Adipose tissue (tissue), 3 donors: ENCODE measurements around the gene HOXA2. TPM values are rescaled to one million over a fixed set of nuclear protein-coding genes. Genes with fewer than 3 reads are reported as not detected.

Experiments
- H3K27ac ChIP-seq: one replicate; pipeline ENCODE4 v1.5.1; 2013; ENCODE audit warnings: low read depth, low read length
- WGBS, 3 donors: extraction: QIAGEN DNeasy Blood & Tissue Kit; methylation state at CpG; one replicate each; pipeline ENCODE4 v1.1.7; 2013; 5-methylcytosine and 5-hydroxymethylcytosine counted together
- polyA plus RNA-seq, 3 donors: library from polyadenylated mRNA; stranded (reverse); fragments of 200-250 nt; gene quantifications; one replicate each; pipeline ENCODE4 v1.2.3, GENCODE V29; 2013
- donor health status: healthy with polysubstance abuse.
- donor health status: Bipolar disorder and iron deficiency.
- donor health status: healthy.

Gene HOXA2
- polyA plus RNA-seq, 3 donors = 0.20 to 1.0 (median 0.92) TPM

DNA sequence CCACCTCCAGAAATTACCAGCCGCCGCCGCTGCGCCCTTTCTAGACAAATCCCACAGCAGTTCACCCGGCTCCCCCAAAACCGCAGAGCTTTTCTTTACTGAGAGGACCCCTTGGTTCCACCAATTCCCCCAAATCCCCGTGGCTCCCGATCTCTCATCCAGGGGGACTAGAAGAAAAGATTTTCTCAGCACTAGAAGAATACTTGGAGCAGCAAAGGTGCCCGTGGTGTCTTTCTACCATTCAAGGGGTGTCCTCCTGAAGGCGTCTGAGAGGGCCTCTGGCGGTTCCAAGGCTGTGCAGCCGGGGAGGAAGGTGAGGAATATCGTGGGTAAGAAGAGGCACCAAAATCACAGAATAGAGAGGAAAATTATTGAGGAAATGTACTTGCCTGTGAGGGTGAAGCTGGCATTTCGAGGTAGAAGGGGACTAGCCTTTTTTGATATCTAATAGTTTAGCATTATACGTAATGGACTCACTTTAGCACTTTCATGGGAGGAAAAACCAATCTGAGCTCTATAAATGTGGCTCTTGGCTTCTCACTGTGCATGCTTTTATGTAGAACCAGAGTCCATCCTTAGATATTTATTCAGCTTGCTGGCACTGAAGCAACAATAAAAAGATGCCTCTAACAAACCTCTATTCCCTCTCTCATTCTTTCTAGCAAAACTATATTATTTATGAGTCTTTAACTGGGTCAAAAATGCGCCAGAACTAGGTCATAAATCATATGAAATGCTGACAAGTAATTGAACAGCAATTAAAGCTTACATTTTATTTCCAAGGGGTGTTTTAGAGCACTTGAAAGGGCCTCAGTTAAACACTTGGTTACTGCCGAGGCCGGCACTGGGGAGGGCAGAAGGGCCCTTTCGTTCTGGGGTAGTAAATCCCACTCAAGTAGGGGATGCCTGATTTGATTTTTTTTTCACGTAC lies 13.8 kb upstream of the HOXA2 start:
- 39 to 53% (median 50%) methylated on average over 20 of the region's 20 CpGs for WGBS, 3 donors
- no peak overlapping the region for H3K27ac ChIP-seq

DNA sequence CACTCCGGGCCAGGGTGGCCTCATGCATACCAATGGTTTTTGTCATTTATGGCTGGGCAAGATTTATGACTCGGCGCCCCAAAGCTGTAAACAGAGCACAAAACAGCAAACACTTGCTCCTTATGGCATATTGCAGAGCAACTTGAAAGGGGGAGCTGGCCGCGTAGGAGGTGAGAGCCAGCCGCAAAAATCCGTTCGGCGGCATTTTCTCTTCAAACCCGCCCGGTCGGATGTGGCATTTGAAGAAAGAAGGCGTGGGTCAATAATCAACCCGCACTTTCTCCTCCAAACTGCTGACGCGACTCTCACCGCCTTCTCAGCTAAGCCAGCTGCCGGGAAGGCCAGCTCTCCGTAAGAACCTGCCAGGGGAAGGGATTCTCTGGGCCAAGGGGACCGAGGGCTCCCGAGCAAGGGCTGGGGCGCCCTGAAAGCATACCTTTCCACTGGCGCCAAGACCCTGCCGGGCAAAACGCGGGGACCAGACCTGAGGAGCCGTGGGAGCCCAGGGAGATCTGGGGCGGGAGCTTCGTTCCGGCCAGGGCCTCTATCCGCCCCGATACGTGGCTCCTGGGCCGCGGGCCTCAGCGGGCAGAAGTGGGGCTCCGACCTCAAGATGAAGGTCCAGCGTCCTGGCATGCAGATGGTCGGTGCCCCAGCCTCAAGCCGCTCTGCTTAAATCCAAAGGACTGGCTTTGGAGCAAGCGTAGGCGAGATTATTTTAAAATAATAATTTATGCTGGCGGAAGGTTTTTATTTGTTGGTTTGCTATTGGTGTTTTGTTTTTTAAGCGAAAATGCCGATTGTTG lies 12.9 kb upstream of the HOXA2 start:
- peak overlapping the region; percentile 87 for H3K27ac ChIP-seq
- 21 to 49% (median 46%) methylated on average over 45 of the region's 45 CpGs for WGBS, 3 donors

DNA sequence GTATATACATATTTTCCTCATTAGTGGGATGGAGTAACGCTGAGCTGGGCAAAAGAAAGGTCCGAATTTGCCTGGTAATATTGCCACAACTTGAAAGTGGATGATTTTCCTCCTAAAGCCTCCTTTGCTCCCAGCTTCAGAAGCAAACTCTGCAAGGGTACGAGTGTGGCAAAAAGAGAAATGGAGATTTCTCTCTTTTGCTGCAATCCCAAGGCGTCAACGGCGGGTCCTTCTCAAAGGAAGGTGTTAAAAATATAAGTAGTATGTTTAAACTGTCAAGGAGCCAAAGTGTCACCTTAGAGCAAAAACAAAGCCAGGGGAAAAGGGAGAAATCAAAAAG lies 12.4 kb upstream of the HOXA2 start:
- H3K27ac ChIP-seq = peak overlapping the region; percentile 87
- WGBS, 3 donors = 21 to 44% (median 39%) methylated on average over 6 of the region's 6 CpGs

DNA sequence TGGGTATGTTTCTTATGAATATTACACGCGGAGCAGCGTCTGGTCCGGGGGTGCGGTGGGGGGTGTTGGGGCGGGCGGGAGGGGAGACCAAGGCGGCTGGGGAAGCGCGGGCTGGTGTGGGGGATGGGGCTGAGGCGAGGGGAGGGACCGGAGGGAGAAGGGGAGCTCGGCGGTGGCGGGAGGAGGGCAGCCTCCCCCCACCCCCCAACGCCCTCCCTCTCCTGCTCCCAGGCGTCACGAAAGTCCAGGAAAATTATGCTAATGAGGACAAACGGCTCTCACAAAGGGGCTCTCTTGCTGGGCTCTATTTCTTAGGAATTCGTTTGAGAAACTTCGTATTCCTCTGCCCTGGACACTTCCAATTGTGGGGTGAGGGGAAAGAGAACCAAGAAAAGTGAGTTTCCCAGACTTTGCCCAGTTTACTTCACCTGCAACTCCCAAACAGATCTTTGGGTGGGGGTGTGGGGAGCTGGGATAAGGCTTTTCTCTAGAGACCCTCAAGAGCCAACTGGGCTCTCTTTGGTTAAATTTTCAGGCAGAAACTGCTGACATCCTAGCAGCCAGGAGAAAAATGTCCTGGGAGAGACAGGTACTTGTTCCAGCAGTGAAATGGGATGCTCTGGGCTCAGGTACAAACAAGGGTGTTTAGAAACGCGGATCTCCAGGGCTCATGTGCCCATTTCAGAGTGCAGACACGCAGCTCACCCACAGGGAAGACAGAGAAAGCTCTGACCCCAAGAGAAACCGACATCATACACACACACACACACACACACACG lies 11.7 kb upstream of the HOXA2 start:
- WGBS, 3 donors = 11 to 55% (median 39%) methylated on average over 18 to 26 of the region's 26 CpGs
- H3K27ac ChIP-seq = peak overlapping the region; percentile 51

DNA sequence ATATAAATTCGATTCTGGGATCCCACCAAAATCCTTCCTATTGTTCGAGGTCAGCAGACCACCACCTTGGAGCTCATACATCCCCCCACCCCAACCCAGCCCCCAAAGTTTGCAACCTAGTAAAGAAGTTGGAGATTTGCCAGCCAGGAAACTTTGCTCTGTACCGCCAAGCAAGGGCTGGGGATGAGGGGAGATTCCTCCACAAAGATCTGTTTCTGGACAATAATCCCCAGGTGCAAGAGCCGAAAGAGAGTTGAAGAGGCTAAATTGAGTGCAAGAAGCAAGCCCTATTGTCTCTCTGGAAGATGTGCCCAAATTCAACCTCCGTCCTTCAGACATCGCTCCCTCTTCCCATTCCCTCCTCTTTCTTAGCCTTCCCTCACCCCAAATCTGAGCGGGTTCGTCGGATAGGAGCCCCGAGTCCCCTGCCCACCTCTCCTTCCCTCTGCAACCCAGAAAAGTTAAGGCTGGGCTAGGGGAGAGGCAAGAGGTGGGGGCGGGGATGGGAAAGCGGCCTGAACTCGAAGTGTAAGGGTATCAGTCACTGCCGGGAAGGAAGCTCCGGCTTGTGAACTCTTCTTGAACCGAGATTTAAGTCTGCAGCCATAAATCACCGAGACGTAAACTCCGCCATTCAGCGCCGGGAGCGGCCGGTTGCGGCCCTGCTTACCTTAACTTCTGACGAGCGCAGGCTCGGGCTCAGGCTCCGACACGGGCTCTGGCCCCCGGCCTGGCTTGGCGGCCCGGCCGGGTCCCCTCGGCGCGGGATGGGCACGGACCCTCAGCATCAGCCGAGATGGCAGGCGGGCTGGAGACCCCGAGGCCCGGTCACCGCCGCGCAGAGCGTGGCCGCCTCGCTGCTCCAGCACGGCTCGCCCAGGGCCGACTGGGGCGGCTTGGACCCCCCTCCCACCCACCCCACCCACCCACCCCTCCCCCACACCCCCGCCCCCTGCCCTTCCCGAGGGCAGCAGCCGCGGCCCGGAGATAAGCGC lies 10.8 kb upstream of the HOXA2 start:
- 12 to 44% (median 42%) methylated on average over 40 to 57 of the region's 57 CpGs for WGBS, 3 donors
- H3K27ac ChIP-seq = peak overlapping the region; percentile 79

DNA sequence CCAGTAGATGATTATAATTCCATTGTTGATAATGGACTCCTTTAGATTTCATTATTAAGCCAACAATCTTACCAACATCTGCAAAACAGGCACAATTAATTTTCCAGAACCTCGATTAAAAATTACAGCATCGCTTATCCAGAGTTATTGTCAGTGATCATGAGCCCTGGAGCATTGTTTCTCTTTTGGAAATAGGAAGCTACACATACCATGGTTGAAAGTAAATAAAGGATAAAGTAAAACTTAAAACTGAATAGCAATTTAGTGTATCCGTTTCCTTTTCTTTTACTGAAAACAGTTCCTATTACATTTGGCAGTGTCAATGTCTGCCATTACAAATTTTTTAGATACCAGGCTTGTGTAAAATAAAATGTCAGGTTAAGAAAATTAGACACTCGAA lies 9.9 kb upstream of the HOXA2 start:
- H3K27ac ChIP-seq = no peak overlapping the region
- WGBS, 3 donors = 32 to 41% (median 41%) methylated on average over 4 of the region's 4 CpGs

DNA sequence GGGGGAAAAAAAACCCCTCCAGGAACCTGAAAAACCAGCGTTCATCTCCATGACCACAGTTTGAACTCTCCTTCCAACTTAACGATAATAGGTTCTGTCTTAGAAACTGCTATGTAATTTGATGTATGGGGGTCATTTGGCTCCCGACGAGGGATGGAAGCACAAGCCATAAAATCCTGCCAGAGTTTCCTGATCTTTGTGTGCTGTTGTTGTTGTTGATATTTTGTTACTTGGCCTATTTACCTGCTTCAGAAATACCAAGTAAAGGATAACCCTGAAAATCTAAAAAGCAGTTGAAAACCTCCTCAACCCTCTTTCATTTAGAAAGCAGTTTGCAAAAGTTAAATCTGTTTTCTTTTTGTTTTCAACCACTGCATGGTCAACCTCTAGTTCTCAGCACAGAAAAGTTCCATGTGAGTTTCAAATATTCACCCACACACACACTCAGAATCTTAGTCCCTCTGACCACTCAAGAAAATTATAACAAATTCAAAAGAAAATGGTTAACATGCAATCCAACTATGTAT lies 9.3 kb upstream of the HOXA2 start:
- 13 to 40% (median 38%) methylated on average over 4 of the region's 4 CpGs for WGBS, 3 donors

DNA sequence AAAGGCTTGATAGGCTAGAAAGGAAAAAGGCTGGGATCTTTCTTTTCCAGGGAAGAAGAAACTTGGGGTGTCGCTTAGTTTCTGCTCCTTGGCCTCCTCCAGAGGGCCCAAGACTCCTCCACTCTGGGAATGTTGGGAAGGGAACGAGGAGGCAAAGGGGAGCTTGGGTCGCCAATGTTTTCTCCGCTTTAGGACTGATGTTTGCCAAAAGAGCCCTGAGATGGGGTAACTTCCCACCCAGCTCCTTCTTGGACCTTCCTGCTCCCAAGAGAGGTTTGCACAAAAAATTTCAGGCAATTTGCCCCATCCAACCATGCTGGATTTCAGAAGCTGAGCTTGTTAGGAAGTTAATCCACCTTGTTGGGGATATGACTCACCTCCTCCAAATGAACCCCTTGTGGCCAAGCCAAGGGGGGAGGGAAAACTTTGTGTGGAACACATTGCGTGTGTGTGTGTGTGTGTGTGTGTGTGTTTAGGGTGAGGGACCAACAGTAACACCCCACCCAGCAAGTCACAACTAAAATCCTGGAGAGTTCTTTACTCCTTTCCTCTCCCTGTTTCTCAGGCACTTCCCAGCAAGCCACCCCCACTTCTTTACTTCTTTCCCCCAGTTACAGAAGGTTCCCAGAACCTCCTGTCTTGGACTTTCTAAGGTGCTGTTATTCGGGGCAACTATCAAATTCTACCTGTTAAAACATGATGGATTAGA lies 8.7 kb upstream of the HOXA2 start:
- peak overlapping the region; percentile 82 for H3K27ac ChIP-seq
- 21 to 48% (median 33%) methylated on average over 6 of the region's 6 CpGs for WGBS, 3 donors

More for the DNA sequence above, 9.3 kb upstream of the HOXA2 start:
- peak overlapping the region; percentile 91 for H3K27ac ChIP-seq

DNA sequence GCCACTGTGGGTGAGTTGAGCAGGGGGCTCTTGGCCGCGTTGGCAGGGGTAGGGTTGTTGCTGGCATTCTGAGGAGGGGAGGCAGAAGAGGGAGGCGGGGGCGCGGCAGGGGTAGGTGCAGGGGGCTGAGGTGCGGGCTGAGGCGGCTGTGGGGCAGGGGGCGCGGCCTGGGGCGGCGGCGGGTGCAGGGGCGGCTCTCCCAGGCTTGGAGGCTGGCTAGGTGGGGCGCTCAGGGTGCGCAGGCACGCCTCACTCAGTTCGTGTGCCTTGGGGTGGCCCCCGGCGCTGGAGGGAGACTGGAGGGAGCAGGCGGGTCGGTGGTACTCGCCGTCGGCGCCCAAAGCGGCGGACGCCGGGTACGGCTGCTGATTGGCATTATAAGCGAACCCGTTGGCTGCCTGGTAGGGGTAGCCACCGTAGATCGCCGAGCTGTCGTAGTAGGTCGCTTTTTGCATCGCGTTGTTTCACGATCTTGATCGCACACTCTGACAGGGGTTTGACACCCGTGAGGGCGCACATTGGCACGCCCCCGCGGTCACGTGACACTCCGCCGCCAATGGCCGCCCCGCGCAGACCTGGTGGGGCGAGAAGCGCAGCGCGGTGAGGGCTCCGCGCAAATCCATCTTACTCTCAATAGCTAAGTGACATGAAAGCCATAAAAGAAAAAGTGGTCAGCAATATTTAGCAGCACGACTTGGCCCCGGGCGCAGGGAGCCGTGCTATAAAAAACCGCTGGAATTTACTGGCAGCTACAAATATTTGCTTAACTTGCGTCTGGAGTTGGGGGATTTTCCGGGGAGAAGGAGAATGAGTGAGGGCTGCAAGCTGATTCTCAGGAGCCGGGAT lies 7.9 kb upstream of the HOXA2 start:
- WGBS, 3 donors = 23 to 63% (median 59%) methylated on average over 64 to 66 of the region's 66 CpGs
- peak overlapping the region; percentile 82 for H3K27ac ChIP-seq

DNA sequence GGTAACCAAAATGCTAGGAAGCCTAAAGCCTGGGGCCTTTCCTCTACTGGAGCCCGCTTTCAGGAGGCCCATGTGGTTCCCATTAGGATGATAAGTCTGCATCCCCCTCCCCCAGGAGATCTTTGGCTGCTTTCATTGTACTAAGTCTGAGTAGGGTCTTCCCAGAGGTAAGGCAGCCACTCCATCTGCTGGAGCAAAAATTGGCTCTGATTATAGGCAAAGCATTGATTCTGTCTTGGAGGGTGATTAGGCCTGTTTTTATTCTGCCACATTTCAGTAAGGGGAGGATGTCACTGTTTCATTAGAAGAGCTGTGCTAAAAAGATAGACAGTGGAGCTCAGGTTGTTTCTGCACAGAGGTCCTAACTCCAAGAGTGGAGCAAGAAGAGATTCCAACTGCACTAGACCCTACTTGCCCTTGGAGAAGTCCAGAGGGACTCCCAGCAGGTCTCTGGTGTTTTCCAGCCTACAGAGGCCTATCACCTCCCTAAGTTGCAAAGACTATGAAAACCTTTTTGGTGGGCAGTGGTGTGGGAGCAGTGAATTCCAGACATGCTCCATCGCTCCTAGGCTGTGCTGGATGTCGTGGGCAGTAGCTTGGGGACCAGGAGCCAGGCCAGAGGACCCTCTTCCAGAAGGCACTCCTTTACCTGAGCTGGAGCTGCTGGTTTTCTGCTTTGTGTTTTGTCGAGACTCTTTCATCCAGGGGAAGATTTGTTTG lies 7.1 kb upstream of the HOXA2 start:
- 68 to 89% (median 81%) methylated on average over 4 of the region's 4 CpGs for WGBS, 3 donors

DNA sequence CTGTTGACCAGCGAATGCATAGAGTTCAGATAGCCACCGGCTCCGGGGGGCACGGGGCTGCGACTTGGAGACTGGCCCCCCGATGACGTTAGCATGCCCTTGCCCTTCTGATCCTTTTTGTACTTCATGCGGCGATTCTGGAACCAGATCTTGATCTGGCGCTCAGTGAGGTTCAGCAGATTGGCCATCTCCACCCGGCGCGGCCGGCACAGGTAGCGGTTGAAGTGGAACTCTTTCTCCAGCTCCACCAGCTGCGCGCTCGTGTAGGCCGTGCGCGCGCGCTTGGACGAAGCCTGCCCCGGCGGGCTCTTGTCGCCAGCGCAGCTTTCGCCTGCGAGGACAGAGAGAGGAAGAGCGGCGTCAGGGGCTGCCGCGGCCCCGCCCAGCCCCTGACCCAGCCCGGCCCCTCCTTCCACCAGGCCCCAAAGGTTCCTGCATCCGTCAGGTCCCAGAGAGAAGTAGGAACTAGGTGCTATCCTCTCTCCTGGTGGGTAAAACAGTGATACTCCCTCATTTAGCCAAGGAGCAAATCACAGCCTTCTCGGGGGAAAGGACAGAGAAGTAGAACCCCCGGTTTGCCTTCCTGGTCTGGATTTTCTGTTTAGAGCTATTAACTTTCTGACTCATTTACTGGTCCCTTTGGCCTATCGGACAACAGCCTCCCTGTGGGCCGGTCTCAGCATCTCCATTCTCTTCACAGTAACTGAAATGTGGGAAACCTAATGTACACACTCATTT lies 6.1 kb upstream of the HOXA2 start:
- peak overlapping the region; percentile 77 for H3K27ac ChIP-seq
- WGBS, 3 donors = 11 to 48% (median 39%) methylated on average over 37 to 41 of the region's 41 CpGs

More for the DNA sequence above, 7.1 kb upstream of the HOXA2 start:
- peak overlapping the region; percentile 77 for H3K27ac ChIP-seq

DNA sequence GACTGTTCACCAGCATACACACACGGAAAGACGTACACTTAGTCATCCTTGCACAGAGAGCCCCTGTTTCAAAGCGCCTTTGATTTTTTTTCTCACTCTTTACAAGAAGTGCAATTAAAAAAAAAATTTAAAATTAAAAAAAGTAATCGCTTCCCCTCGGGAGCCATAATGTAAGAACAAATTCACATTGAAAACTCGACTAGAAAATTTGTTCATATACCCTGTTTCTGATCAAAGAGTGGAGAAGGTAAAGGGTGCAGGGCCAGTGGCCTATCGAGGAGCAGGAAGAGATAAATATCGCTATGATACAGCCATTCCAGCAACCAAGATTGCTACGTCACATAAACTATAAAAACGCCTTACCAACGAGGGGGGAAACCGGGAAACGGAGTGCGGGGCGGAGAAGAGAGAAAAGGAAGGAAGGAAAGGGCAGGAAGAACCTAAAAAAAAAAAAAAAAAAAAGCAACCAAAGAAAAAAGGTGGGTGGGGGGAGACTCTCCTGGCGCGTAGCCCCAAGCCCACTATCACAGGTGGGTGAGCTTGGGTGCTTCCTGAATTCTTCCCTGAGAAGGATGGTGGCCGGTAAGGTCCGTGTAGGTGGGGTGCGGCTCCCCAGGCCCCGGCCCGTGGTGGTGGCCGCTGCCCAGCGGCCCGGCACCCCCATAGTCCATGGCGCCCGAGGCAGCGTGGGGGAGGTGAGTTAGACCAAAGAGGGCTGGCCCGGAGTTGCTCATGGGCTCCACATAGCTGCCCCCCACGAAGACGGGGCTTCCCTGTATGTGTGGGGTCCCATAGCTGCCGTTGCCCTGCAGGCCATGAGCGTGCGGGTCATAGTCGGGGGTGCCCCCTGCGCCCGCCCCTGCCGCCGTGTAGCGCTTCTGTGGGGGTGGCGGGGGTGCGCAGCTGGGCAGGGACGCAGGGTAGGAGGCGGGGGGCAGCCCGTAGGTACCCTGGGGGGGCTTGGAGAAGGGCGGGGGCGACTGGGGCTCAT lies 5.2 kb upstream of the HOXA2 start:
- 26 to 48% (median 43%) methylated on average over 47 of the region's 47 CpGs for WGBS, 3 donors
- H3K27ac ChIP-seq = peak overlapping the region; percentile 77

DNA sequence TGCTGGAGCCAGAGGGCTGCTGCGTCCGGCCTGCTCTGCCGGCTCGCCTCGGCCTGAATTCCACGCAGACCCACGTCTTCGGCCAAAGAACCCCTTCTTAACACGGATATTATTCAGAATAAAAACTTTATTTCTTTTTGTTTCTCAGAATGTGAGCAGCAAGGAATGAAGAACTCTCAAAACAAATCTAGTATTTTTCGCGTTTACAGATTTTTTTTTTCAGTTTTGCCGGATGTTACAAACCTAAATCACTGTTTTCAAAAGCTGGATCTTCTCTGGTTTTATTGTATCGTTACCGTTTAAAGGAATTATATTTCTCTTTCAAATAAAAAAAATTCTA lies 4.4 kb upstream of the HOXA2 start:
- peak overlapping the region; percentile 86 for H3K27ac ChIP-seq
- 21 to 53% (median 36%) methylated on average over 14 of the region's 14 CpGs for WGBS, 3 donors
